A673 (cell line): ENCODE results near the gene VDR. TPM values are rescaled to one million over a fixed set of nuclear protein-coding genes. Genes with fewer than 3 reads are reported as not detected.

Experiments
- BruUV-seq: library from RNA; stranded (reverse); fragments of 400-500 nt; replicated peaks from 2 replicates; lab custom pipeline; 2021; lab: Mats Ljungman, UMichigan
- CTCF ChIA-PET: fragments of 300-600 bp; sonication (Branson Sonifier 250); formaldehyde crosslinking; loops from one replicate; lab custom pipeline; 2022; ENCODE audit warnings: antibody characterized with exemption; lab: Charles Lee
- POLR2A ChIA-PET: fragments of 300-600 bp; sonication (Branson Sonifier 250); formaldehyde crosslinking; loops from one replicate; lab custom pipeline; 2022; ENCODE audit warnings: antibody characterized with exemption; ENCODE audit not compliant: low non-redundant PET; lab: Charles Lee
- DNase-seq: peaks from one replicate; pipeline ENCODE4 v3.0.0-alpha.2; 2015; ENCODE audit warnings: low spot score
- H3K27ac ChIP-seq: fragments of 200-600 bp; sonication (generic); 2 replicates; pipeline ENCODE4 v1.5.1; 2016; ENCODE audit warnings: mixed run types, low read depth, mild to moderate bottlenecking, mixed read lengths, antibody characterized with exemption, low read length; ENCODE audit not compliant: poor library complexity, severe bottlenecking
- H3K27me3 ChIP-seq: fragments of 200-600 bp; sonication (generic); replicated peaks from 2 replicates; pipeline ENCODE4 v1.6.1; 2017; ENCODE audit warnings: mixed run types, low read depth, mild to moderate bottlenecking, mixed read lengths, antibody characterized with exemption, low read length; ENCODE audit not compliant: insufficient read depth, poor library complexity
- H3K36me3 ChIP-seq: fragments of 200-600 bp; sonication (generic); 2 replicates; pipeline ENCODE4 v1.6.1; 2016; ENCODE audit warnings: mixed run types, mild to moderate bottlenecking, mixed read lengths, antibody characterized with exemption, low read length; ENCODE audit not compliant: insufficient read depth, poor library complexity, severe bottlenecking
- H3K4me1 ChIP-seq: fragments of 200-600 bp; sonication (generic); 2 replicates; pipeline ENCODE4 v1.6.1; 2017; ENCODE audit warnings: mixed run types, mild to moderate bottlenecking, mixed read lengths, antibody characterized with exemption, low read length; ENCODE audit not compliant: insufficient read depth, poor library complexity, severe bottlenecking
- H3K4me3 ChIP-seq: fragments of 200-600 bp; sonication (generic); 2 replicates; pipeline ENCODE4 v1.5.1; 2016; ENCODE audit warnings: low read depth, mixed run types, mild to moderate bottlenecking, mixed read lengths, low read length; ENCODE audit not compliant: poor library complexity, severe bottlenecking
- H3K9me3 ChIP-seq: fragments of 200-600 bp; sonication (generic); 2 replicates; pipeline ENCODE4 v1.6.1; 2016; ENCODE audit warnings: mixed run types, low read depth, mild to moderate bottlenecking, mixed read lengths, antibody characterized with exemption, low read length; ENCODE audit not compliant: poor library complexity, severe bottlenecking
- CTCF ChIP-seq: fragments of 300-800, 200-600 bp; sonication (generic); conservative IDR thresholded peaks from 2 replicates; pipeline ENCODE4 v1.5.1; 2017; ENCODE audit warnings: low read depth, mild to moderate bottlenecking, antibody characterized with exemption, low read length, moderate library complexity, mixed read lengths
- EZH2 ChIP-seq: fragments of 200-600 bp; sonication (generic); IDR thresholded peaks from 2 replicates; pipeline ENCODE4 v1.6.1; 2017; ENCODE audit warnings: borderline replicate concordance, low read depth, mild to moderate bottlenecking, mixed read lengths, antibody characterized with exemption, low read length; ENCODE audit not compliant: poor library complexity, severe bottlenecking
- intact Hi-C: fragments of 100-400 bp; cut with micrococcal nuclease; formaldehyde crosslinking; loops from one replicate; pipeline ENCODE4 v1.10.0; 2022; ENCODE audit not compliant: unreplicated experiment
- total RNA-seq: library from RNA; stranded (reverse); gene quantifications from 2 replicates; pipeline ENCODE4 v1.2.3, GENCODE V29; 2021

The VDR gene
- total RNA-seq, 1 experiment from 2014 or later: 0.43 TPM

GRCh38 chr12:47921907-47922306 is 17.1 kb upstream of the VDR start:
- intact Hi-C loops: no loop called here
- TF ChIP-seq EZH2 (no peak), CTCF (no peak)
- ChIA-PET POLR2A (no interaction called here), CTCF (no interaction called here)
- no peaks in the 10 kb centered on the region for H3K36me3 ChIP-seq
- no peak overlapping the region for H3K4me3 ChIP-seq
- H3K27me3 ChIP-seq: peaks cover 21% of the 10 kb centered on the region
- no peak overlapping the region for H3K27ac ChIP-seq
- H3K4me1 ChIP-seq: no peaks in the 10 kb centered on the region
- no peak for DNase-seq
- BruUV-seq: no TSS peak
- no peaks in the 10 kb centered on the region for H3K9me3 ChIP-seq

GRCh38 chr12:47920913-47921312 is 16.1 kb upstream of the VDR start:
- intact Hi-C loops: no loop called here
- no peaks in the 10 kb centered on the region for H3K4me1 ChIP-seq
- no peak for DNase-seq
- TF ChIP-seq CTCF: no peak
- no peaks in the 10 kb centered on the region for H3K9me3 ChIP-seq
- H3K27me3 ChIP-seq: peaks cover 19% of the 10 kb centered on the region
- H3K27ac ChIP-seq: no peak overlapping the region
- CTCF ChIA-PET: no interaction called here
- POLR2A ChIA-PET: no interaction called here
- BruUV-seq: no TSS peak
- no peaks in the 10 kb centered on the region for H3K36me3 ChIP-seq
- no peak overlapping the region for H3K4me3 ChIP-seq

- CTCF ChIA-PET: interaction anchor here (0.8 kb wide), 1 partner anchor 8 kb away, joined by 3 read pairs; the partner anchor contains the start of gene VDR
- H3K9me3 ChIP-seq: no peaks in the 10 kb centered on the region
- no peak for DNase-seq
- TF ChIP-seq EZH2 (no peak), CTCF (no peak)
- intact Hi-C loops: no loop called here
- no peaks in the 10 kb centered on the region for H3K4me1 ChIP-seq
- H3K27ac ChIP-seq: no peak overlapping the region
- peaks cover 4% of the 10 kb centered on the region for H3K27me3 ChIP-seq
- POLR2A ChIA-PET: no interaction called here
- no peak overlapping the region for H3K4me3 ChIP-seq
- no TSS peak for BruUV-seq
- H3K36me3 ChIP-seq: no peaks in the 10 kb centered on the region
Measured at GRCh38 chr12:47913081-47913480, 8.3 kb upstream of the VDR start.
